WTC11 (cell line): ENCODE results near the gene CACNA1C.

Source experiments
- NFYB ChIP-seq: sonication (generic); formaldehyde crosslinking; conservative IDR thresholded peaks from 2 replicates; pipeline ENCODE4 v1.8.0; 2022; ENCODE audit warnings: low read depth, missing genetic modification reagents
- NR2C2 ChIP-seq: sonication (generic); formaldehyde crosslinking; IDR thresholded peaks from 2 replicates; pipeline ENCODE4 v1.8.0; 2022; ENCODE audit warnings: mild to moderate bottlenecking, missing genetic modification reagents
- SP1 ChIP-seq: sonication (generic); formaldehyde crosslinking; conservative IDR thresholded peaks from 2 replicates; pipeline ENCODE4 v1.8.1; 2022; ENCODE audit warnings: missing genetic modification reagents
- ZNF219 ChIP-seq: sonication (generic); formaldehyde crosslinking; IDR thresholded peaks from 2 replicates; pipeline ENCODE4 v1.8.0; 2023; ENCODE audit warnings: missing genetic modification reagents, mild to moderate bottlenecking, borderline replicate concordance
- ZNF263 ChIP-seq: sonication (generic); formaldehyde crosslinking; IDR thresholded peaks from 2 replicates; pipeline ENCODE4 v1.8.1; 2022; ENCODE audit warnings: low read depth, mild to moderate bottlenecking, moderate library complexity, missing genetic modification reagents
- TF ChIP-seq, protein P1 (sequence below): fragments of 200-600 bp; IDR thresholded peaks from 2 replicates; pipeline ENCODE4 v1.8.0; 2022; ENCODE audit warnings: antibody characterized with exemption
- TF ChIP-seq, protein P2 (sequence below): sonication (generic); formaldehyde crosslinking; IDR thresholded peaks from 2 replicates; pipeline ENCODE4 v1.8.1; 2023; ENCODE audit warnings: mild to moderate bottlenecking, missing genetic modification reagents, borderline replicate concordance
- TF ChIP-seq, protein P3 (sequence below): sonication (generic); formaldehyde crosslinking; IDR thresholded peaks from 2 replicates; pipeline ENCODE4 v1.8.0; 2022; ENCODE audit warnings: mild to moderate bottlenecking, missing genetic modification reagents

- no peak for TF ChIP-seq NFYB (CRISPR knock-in tag)
- TF ChIP-seq, protein P1, sequence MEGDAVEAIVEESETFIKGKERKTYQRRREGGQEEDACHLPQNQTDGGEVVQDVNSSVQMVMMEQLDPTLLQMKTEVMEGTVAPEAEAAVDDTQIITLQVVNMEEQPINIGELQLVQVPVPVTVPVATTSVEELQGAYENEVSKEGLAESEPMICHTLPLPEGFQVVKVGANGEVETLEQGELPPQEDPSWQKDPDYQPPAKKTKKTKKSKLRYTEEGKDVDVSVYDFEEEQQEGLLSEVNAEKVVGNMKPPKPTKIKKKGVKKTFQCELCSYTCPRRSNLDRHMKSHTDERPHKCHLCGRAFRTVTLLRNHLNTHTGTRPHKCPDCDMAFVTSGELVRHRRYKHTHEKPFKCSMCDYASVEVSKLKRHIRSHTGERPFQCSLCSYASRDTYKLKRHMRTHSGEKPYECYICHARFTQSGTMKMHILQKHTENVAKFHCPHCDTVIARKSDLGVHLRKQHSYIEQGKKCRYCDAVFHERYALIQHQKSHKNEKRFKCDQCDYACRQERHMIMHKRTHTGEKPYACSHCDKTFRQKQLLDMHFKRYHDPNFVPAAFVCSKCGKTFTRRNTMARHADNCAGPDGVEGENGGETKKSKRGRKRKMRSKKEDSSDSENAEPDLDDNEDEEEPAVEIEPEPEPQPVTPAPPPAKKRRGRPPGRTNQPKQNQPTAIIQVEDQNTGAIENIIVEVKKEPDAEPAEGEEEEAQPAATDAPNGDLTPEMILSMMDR = no peak
- no peak for TF ChIP-seq ZNF219 (CRISPR knock-in tag)
- TF ChIP-seq, protein P2, sequence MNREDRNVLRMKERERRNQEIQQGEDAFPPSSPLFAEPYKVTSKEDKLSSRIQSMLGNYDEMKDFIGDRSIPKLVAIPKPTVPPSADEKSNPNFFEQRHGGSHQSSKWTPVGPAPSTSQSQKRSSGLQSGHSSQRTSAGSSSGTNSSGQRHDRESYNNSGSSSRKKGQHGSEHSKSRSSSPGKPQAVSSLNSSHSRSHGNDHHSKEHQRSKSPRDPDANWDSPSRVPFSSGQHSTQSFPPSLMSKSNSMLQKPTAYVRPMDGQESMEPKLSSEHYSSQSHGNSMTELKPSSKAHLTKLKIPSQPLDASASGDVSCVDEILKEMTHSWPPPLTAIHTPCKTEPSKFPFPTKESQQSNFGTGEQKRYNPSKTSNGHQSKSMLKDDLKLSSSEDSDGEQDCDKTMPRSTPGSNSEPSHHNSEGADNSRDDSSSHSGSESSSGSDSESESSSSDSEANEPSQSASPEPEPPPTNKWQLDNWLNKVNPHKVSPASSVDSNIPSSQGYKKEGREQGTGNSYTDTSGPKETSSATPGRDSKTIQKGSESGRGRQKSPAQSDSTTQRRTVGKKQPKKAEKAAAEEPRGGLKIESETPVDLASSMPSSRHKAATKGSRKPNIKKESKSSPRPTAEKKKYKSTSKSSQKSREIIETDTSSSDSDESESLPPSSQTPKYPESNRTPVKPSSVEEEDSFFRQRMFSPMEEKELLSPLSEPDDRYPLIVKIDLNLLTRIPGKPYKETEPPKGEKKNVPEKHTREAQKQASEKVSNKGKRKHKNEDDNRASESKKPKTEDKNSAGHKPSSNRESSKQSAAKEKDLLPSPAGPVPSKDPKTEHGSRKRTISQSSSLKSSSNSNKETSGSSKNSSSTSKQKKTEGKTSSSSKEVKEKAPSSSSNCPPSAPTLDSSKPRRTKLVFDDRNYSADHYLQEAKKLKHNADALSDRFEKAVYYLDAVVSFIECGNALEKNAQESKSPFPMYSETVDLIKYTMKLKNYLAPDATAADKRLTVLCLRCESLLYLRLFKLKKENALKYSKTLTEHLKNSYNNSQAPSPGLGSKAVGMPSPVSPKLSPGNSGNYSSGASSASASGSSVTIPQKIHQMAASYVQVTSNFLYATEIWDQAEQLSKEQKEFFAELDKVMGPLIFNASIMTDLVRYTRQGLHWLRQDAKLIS (CRISPR knock-in tag) = no peak
- TF ChIP-seq SP1 (CRISPR knock-in tag) = no peak
- no peak for TF ChIP-seq NR2C2 (CRISPR knock-in tag)
- TF ChIP-seq, protein P3, sequence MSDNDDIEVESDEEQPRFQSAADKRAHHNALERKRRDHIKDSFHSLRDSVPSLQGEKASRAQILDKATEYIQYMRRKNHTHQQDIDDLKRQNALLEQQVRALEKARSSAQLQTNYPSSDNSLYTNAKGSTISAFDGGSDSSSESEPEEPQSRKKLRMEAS (CRISPR knock-in tag) = no peak
- TF ChIP-seq ZNF263 (CRISPR knock-in tag) = no peak
Observed at GRCh38 chr12:2154521-2154920, 101.7 kb downstream of the CACNA1C start.
